ENCODE results near the gene NRAP.

Gene NRAP

GRCh38 chr10:113631684-113632367 is 32.0 kb downstream of the NRAP start:
- no peak for DNase-seq (ENCODE audit: low spot score)

- no peak for DNase-seq (ENCODE audit: low spot score)
Measured at GRCh38 chr10:113630929-113631533, 32.8 kb downstream of the NRAP start.

GRCh38 chr10:113628607-113629153 is 35.2 kb downstream of the NRAP start:
- no peak for DNase-seq (ENCODE audit: low spot score)

- no peak for DNase-seq (ENCODE audit: low spot score)
Measured at GRCh38 chr10:113627836-113628235, 36.0 kb downstream of the NRAP start.

- DNase-seq (ENCODE audit: low spot score): no peak
Measured at GRCh38 chr10:113626809-113627355, 37.0 kb downstream of the NRAP start.

- DNase-seq (ENCODE audit: low spot score): no peak
Measured at GRCh38 chr10:113625461-113626186, 38.2 kb downstream of the NRAP start.

- no peak for DNase-seq (ENCODE audit: low spot score)
Measured at GRCh38 chr10:113622831-113623230, 41.0 kb downstream of the NRAP start.

GRCh38 chr10:113621799-113622198 is 42.0 kb downstream of the NRAP start:
- no peak for DNase-seq (ENCODE audit: low spot score)

- DNase-seq (ENCODE audit: low spot score): no peak
Measured at GRCh38 chr10:113620936-113621335, 42.9 kb downstream of the NRAP start.

- no peak for DNase-seq (ENCODE audit: low spot score)
Measured at GRCh38 chr10:113620511-113620910, 43.3 kb downstream of the NRAP start.

- no peak for DNase-seq (ENCODE audit: low spot score)
Measured at GRCh38 chr10:113619401-113619800, 44.4 kb downstream of the NRAP start.

GRCh38 chr10:113618338-113618737 is 45.5 kb downstream of the NRAP start:
- no peak for DNase-seq (ENCODE audit: low spot score)

- no peak for DNase-seq (ENCODE audit: low spot score)
Measured at GRCh38 chr10:113617086-113617485, 46.8 kb downstream of the NRAP start.

- peak; percentile 2 for DNase-seq (ENCODE audit: low spot score)
Measured at GRCh38 chr10:113616244-113617074, 47.4 kb downstream of the NRAP start.

- DNase-seq (ENCODE audit: low spot score): no peak
Measured at GRCh38 chr10:113613977-113614690, 49.7 kb downstream of the NRAP start.

- no peak for DNase-seq (ENCODE audit: low spot score)
Measured at GRCh38 chr10:113613427-113613826, 50.4 kb downstream of the NRAP start.

GRCh38 chr10:113612154-113612553 is 51.7 kb downstream of the NRAP start:
- peak; percentile 9 for DNase-seq (ENCODE audit: low spot score)

- no peak for DNase-seq (ENCODE audit: low spot score)
Measured at GRCh38 chr10:113610631-113611601, 52.9 kb downstream of the NRAP start.

- no peak for DNase-seq (ENCODE audit: low spot score)
Measured at GRCh38 chr10:113609704-113610108, 54.1 kb downstream of the NRAP start.

Measured in cerebellar cortex (tissue), 1 donor.